Neuronal stem cell (in vitro differentiated cells): ENCODE data around the gene GXYLT1.

Experiments
- DNase-seq: peaks from one replicate; pipeline ENCODE4 v3.0.0-alpha.2; 2013; ENCODE audit warnings: low spot score
- H2AFZ ChIP-seq: one replicate; pipeline ENCODE4 v1.6.1; 2013; ENCODE audit warnings: mild to moderate bottlenecking, low read length, inconsistent platforms
- H2AK5ac ChIP-seq: 2 replicates; pipeline ENCODE4 v1.6.1; 2013; ENCODE audit warnings: low read depth, mild to moderate bottlenecking, inconsistent platforms, low read length, moderate library complexity, mixed read lengths
- H2BK120ac ChIP-seq: 2 replicates; pipeline ENCODE4 v1.6.1; 2013; ENCODE audit warnings: low read depth, mild to moderate bottlenecking, inconsistent platforms, low read length, moderate library complexity, mixed read lengths
- H2BK12ac ChIP-seq: one replicate; pipeline ENCODE4 v1.6.1; 2013; ENCODE audit warnings: low read length, inconsistent platforms
- H2BK15ac ChIP-seq: 2 replicates; pipeline ENCODE4 v1.6.1; 2013; ENCODE audit warnings: mild to moderate bottlenecking, low read length, inconsistent platforms, mixed read lengths
- H2BK5ac ChIP-seq: one replicate; pipeline ENCODE4 v1.6.1; 2013; ENCODE audit warnings: inconsistent platforms, mild to moderate bottlenecking, low read length, moderate library complexity
- H3K14ac ChIP-seq: one replicate; pipeline ENCODE4 v1.6.1; 2013; ENCODE audit warnings: low read length, inconsistent platforms
- H3K18ac ChIP-seq: 2 replicates; pipeline ENCODE4 v1.6.1; 2013; ENCODE audit warnings: low read length, inconsistent platforms
- H3K23ac ChIP-seq: 2 replicates; pipeline ENCODE4 v1.6.1; 2013; ENCODE audit warnings: low read depth, mild to moderate bottlenecking, mixed read lengths, low read length, inconsistent platforms; ENCODE audit not compliant: poor library complexity
- H3K27ac ChIP-seq: replicated peaks from 3 replicates; pipeline ENCODE4 v1.5.1; 2013; ENCODE audit warnings: low read length, inconsistent platforms
- H3K27me3 ChIP-seq, 3 experiments: 2 replicates each; pipeline ENCODE4 v1.6.1; 2013; ENCODE audit warnings: low read length in 3 of 3, mild to moderate bottlenecking in 2 of 3, inconsistent platforms in 1 of 3, low read depth in 1 of 3, mixed read lengths in 1 of 3, moderate library complexity in 1 of 3; ENCODE audit not compliant: control insufficient read depth in 3 of 3, insufficient read depth in 3 of 3
- H3K36me3 ChIP-seq, 2 donors: replicated peaks in 1 of 2; 2 replicates each; pipeline ENCODE4 v1.6.1; 2013; ENCODE audit warnings: low read length in 2 of 2; ENCODE audit not compliant: control insufficient read depth in 2 of 2, insufficient read depth in 2 of 2
- H3K4ac ChIP-seq: 2 replicates; pipeline ENCODE4 v1.6.1; 2013; ENCODE audit warnings: inconsistent platforms, mild to moderate bottlenecking, low read length, moderate library complexity
- H3K4me1 ChIP-seq, 2 donors: 1 replicate in 1 of 2; 2 replicates in 1 of 2; pipeline ENCODE4 v1.6.1; 2013; ENCODE audit warnings: low read length in 2 of 2, low read depth in 1 of 2; ENCODE audit not compliant: control insufficient read depth in 2 of 2, insufficient read depth in 1 of 2
- H3K4me2 ChIP-seq: one replicate; pipeline ENCODE4 v1.6.1; 2013; ENCODE audit warnings: mild to moderate bottlenecking, low read length, inconsistent platforms; ENCODE audit not compliant: insufficient read depth, poor library complexity, severe bottlenecking
- H3K4me3 ChIP-seq, 2 donors: 2 replicates each; pipeline ENCODE4 v1.5.1; 2013; ENCODE audit warnings: low read length in 2 of 2, mild to moderate bottlenecking in 2 of 2, inconsistent platforms in 1 of 2, moderate library complexity in 1 of 2
- H3K79me1 ChIP-seq: one replicate; pipeline ENCODE4 v1.6.1; 2013; ENCODE audit warnings: low read depth, mild to moderate bottlenecking, inconsistent platforms, low read length, moderate library complexity
- H3K9ac ChIP-seq: one replicate; pipeline ENCODE4 v1.6.1; 2013; ENCODE audit warnings: mild to moderate bottlenecking, low read depth, low read length, inconsistent platforms; ENCODE audit not compliant: poor library complexity
- H3K9me3 ChIP-seq, 2 donors: replicated peaks in 1 of 2; 2 replicates each; pipeline versions ENCODE3 to v1.6.1; 2013; ENCODE audit warnings: low read length in 2 of 2, mild to moderate bottlenecking in 2 of 2, inconsistent platforms in 1 of 2, low read depth in 1 of 2, mixed read lengths in 1 of 2, moderate library complexity in 1 of 2; ENCODE audit not compliant: control insufficient read depth in 2 of 2, insufficient read depth in 1 of 2
- H4K8ac ChIP-seq: one replicate; pipeline ENCODE4 v1.6.1; 2013; ENCODE audit warnings: low read depth, mild to moderate bottlenecking, inconsistent platforms, low read length, moderate library complexity
- H4K91ac ChIP-seq: one replicate; pipeline ENCODE4 v1.6.1; 2013; ENCODE audit warnings: low read length, low read depth, mild to moderate bottlenecking, inconsistent platforms; ENCODE audit not compliant: poor library complexity
- WGBS, 2 donors: extraction: QIAGEN DNeasy Blood & Tissue Kit; methylation state at CpG; one replicate each; pipeline ENCODE4 v1.1.7; 2013; ENCODE audit warnings: missing lambda C conversion rate in 2 of 2, mixed read lengths in 1 of 2; ENCODE audit not compliant: insufficient read length in 2 of 2, insufficient replicate concordance in 1 of 2; ENCODE audit errors: extremely low coverage in 2 of 2; 5-methylcytosine and 5-hydroxymethylcytosine counted together

GXYLT1 gene

GRCh38 chr12:42145552-42146215 is 1.0 kb upstream of the GXYLT1 start:
- H2AFZ ChIP-seq, result peak overlapping the region; percentile 90
- H3K9me3 ChIP-seq, result no peaks in the 10 kb centered on the region
- no peak overlapping the region for H3K4me2 ChIP-seq
- no peak overlapping the region for H3K18ac ChIP-seq
- H3K36me3 ChIP-seq, result no peaks in the 10 kb centered on the region
- peaks cover 5 to 7% of the 10 kb centered on the region in 2 donors for H3K4me1 ChIP-seq
- H3K4ac ChIP-seq, result no peak overlapping the region
- no peak overlapping the region for H3K23ac ChIP-seq
- no peak overlapping the region for H2BK120ac ChIP-seq
- DNase-seq, result peak; percentile 36
- H3K9ac ChIP-seq, result no peak overlapping the region
- no peak overlapping the region for H3K14ac ChIP-seq
- H2BK5ac ChIP-seq, result no peak overlapping the region
- H2AK5ac ChIP-seq, result no peak overlapping the region
- H4K8ac ChIP-seq, result no peak overlapping the region
- H3K79me1 ChIP-seq, result no peaks in the 10 kb centered on the region
- no peak overlapping the region for H2BK15ac ChIP-seq
- peak overlapping the region in 1 of 2 donors; percentile 67 for H3K4me3 ChIP-seq
- no peak overlapping the region for H4K91ac ChIP-seq
- WGBS, 2 donors, result no CpG with 5 or more reads among the region's 11 CpGs
- H3K27me3 ChIP-seq, result no peaks in the 10 kb centered on the region
- peak overlapping the region; percentile 15 for H3K27ac ChIP-seq
- H2BK12ac ChIP-seq, result no peak overlapping the region

GRCh38 chr12:42145197-42145549 is 499 bp upstream of the GXYLT1 start:
- Histone ChIP-seq H3K4me1 (peaks cover 5 to 7% of the 10 kb centered on the region in 2 donors), H2AFZ (peak overlapping the region; percentile 90), H3K9me3 (no peaks in the 10 kb centered on the region), H3K23ac (no peak overlapping the region), H2BK5ac (no peak overlapping the region), H3K4ac (no peak overlapping the region), H3K4me2 (peak overlapping the region; percentile 75), H3K9ac (no peak overlapping the region), H2AK5ac (no peak overlapping the region), H3K27me3 (no peaks in the 10 kb centered on the region), H3K4me3 (peak overlapping the region; percentile 67 to 97), H3K18ac (no peak overlapping the region), H4K91ac (no peak overlapping the region), H3K79me1 (no peaks in the 10 kb centered on the region), H3K36me3 (no peaks in the 10 kb centered on the region), H2BK12ac (no peak overlapping the region), H3K27ac (peak overlapping the region; percentile 72), H4K8ac (no peak overlapping the region), H2BK15ac (no peak overlapping the region), H3K14ac (no peak overlapping the region), H2BK120ac (no peak overlapping the region)
- WGBS, 2 donors, result no CpG with 5 or more reads among the region's 8 CpGs
- peak; percentile 37 for DNase-seq

GRCh38 chr12:42144158-42144407 is 591 bp downstream of the GXYLT1 start:
- Histone ChIP-seq H2BK120ac (peak overlapping the region; percentile 88), H2BK5ac (peak overlapping the region; percentile 83), H2AFZ (peak overlapping the region; percentile 90), H3K36me3 (no peaks in the 10 kb centered on the region), H3K79me1 (no peaks in the 10 kb centered on the region), H3K18ac (peak overlapping the region; percentile 97), H4K8ac (no peak overlapping the region), H3K4ac (no peak overlapping the region), H3K4me3 (peak overlapping the region; percentile 67 to 97), H3K9ac (peak overlapping the region; percentile 96), H2BK12ac (no peak overlapping the region), H3K14ac (no peak overlapping the region), H3K9me3 (no peaks in the 10 kb centered on the region), H3K23ac (peak overlapping the region; percentile 87), H3K4me1 (peaks cover 5 to 7% of the 10 kb centered on the region in 2 donors), H3K4me2 (peak overlapping the region; percentile 27), H4K91ac (no peak overlapping the region), H2BK15ac (no peak overlapping the region), H3K27ac (peak overlapping the region; percentile 91), H2AK5ac (no peak overlapping the region), H3K27me3 (no peaks in the 10 kb centered on the region)
- no CpG with 5 or more reads among the region's 21 CpGs for WGBS, 2 donors
- no peak for DNase-seq

GRCh38 chr12:42143452-42144157 is 1.1 kb downstream of the GXYLT1 start:
- Histone ChIP-seq H3K36me3 (no peaks in the 10 kb centered on the region), H2AK5ac (no peak overlapping the region), H2AFZ (peak overlapping the region; percentile 90), H3K79me1 (no peaks in the 10 kb centered on the region), H3K4me1 (peaks cover 5 to 7% of the 10 kb centered on the region in 2 donors), H3K9ac (no peak overlapping the region), H3K9me3 (no peaks in the 10 kb centered on the region), H3K18ac (no peak overlapping the region), H3K27me3 (no peaks in the 10 kb centered on the region), H3K4ac (no peak overlapping the region), H2BK120ac (no peak overlapping the region), H3K23ac (no peak overlapping the region), H3K4me2 (peak overlapping the region; percentile 27), H4K8ac (no peak overlapping the region), H3K14ac (no peak overlapping the region), H3K27ac (no peak overlapping the region), H2BK15ac (no peak overlapping the region), H3K4me3 (peak overlapping the region; percentile 67 to 97), H2BK5ac (no peak overlapping the region), H4K91ac (no peak overlapping the region), H2BK12ac (no peak overlapping the region)
- DNase-seq, result no peak
- WGBS, 2 donors, result no CpG with 5 or more reads among the region's 12 CpGs
